HEK293 (cell line): ENCODE data around the gene RNF181.
A peak's percentile ranks its signal among the peaks of the same experiment; 100 is the strongest.

ENCODE experiments used
- CTCF ChIA-PET: fragments of 350-600 bp; formaldehyde crosslinking; extraction: SDS; loops from one replicate; lab custom pipeline; 2021; ENCODE audit warnings: antibody characterized with exemption; lab: Yijun Ruan, JAX
- POLR2A ChIA-PET: fragments of 300-600 bp; formaldehyde crosslinking; extraction: SDS; loops from one replicate; lab custom pipeline; 2020; ENCODE audit warnings: antibody characterized with exemption, inconsistent platforms; lab: Yijun Ruan, JAX
- H3K27ac ChIP-seq: fragments of 200-500 bp; sonication (Bioruptor generic); 2 replicates; pipeline ENCODE4 v1.5.1; 2014; ENCODE audit warnings: low read depth, low read length, control low read depth, inconsistent platforms; ENCODE audit errors: extremely low read depth
- H3K36me3 ChIP-seq, 2 experiments: fragments of 200-500 bp in 1 of 2; sonication (Bioruptor generic) in 1 of 2; 1 replicate in 1 of 2; 2 replicates in 1 of 2; pipeline ENCODE4 v1.5.1; 2014 to 2017; ENCODE audit warnings: inconsistent platforms in 2 of 2, low read length in 2 of 2; ENCODE audit not compliant: control insufficient read depth in 2 of 2, insufficient read depth in 1 of 2
- H3K4me1 ChIP-seq: fragments of 200-500 bp; sonication (Bioruptor generic); 2 replicates; pipeline ENCODE4 v1.5.1; 2014; ENCODE audit warnings: mild to moderate bottlenecking, low read length, inconsistent platforms; ENCODE audit not compliant: control insufficient read depth, insufficient read depth
- H3K4me3 ChIP-seq: 2 replicates; pipeline ENCODE4 v1.5.1; 2011; ENCODE audit warnings: low read depth, mild to moderate bottlenecking, control low read depth, low read length, moderate library complexity
- H3K9me3 ChIP-seq: fragments of 200-500 bp; sonication (Bioruptor generic); 2 replicates; pipeline ENCODE4 v1.5.1; 2014; ENCODE audit warnings: low read depth, low read length, inconsistent platforms; ENCODE audit not compliant: control insufficient read depth, insufficient read depth
- ATF2 ChIP-seq: fragments of 450-650 bp; formaldehyde crosslinking; IDR thresholded peaks from 2 replicates; pipeline ENCODE4 v1.5.1; 2016; ENCODE audit warnings: missing biosample characterization, missing genetic modification characterization, low read depth
- GLIS1 ChIP-seq: fragments of 450-650 bp; formaldehyde crosslinking; IDR thresholded peaks from 2 replicates; pipeline ENCODE4 v1.5.1; 2016; ENCODE audit warnings: missing biosample characterization, missing genetic modification characterization
- REPIN1 ChIP-seq: fragments of 450-650 bp; formaldehyde crosslinking; IDR thresholded peaks from 2 replicates; pipeline ENCODE4 v1.5.1; 2017; ENCODE audit warnings: missing biosample characterization, missing genetic modification characterization, low read depth
- SP7 ChIP-seq: fragments of 450-650 bp; formaldehyde crosslinking; IDR thresholded peaks from 2 replicates; pipeline ENCODE4 v1.5.1; 2016; ENCODE audit warnings: missing biosample characterization, missing genetic modification characterization
- ZBTB17 ChIP-seq: fragments of 450-650 bp; formaldehyde crosslinking; IDR thresholded peaks from 2 replicates; pipeline ENCODE4 v1.5.1; 2016; ENCODE audit warnings: missing biosample characterization, missing genetic modification characterization
- ZNF175 ChIP-seq: fragments of 450-650 bp; formaldehyde crosslinking; IDR thresholded peaks from 2 replicates; pipeline ENCODE4 v1.5.1; 2016; ENCODE audit warnings: missing biosample characterization, missing genetic modification characterization
- ZNF184 ChIP-seq: fragments of 450-650 bp; IDR thresholded peaks from 2 replicates; pipeline ENCODE4 v1.5.1; 2018; ENCODE audit warnings: missing biosample characterization, mild to moderate bottlenecking, missing genetic modification characterization
- ZNF2 ChIP-seq: fragments of 450-650 bp; formaldehyde crosslinking; IDR thresholded peaks from 2 replicates; pipeline ENCODE4 v1.5.1; 2016; ENCODE audit warnings: missing biosample characterization, missing genetic modification characterization
- ZNF221 ChIP-seq: fragments of 450-650 bp; formaldehyde crosslinking; IDR thresholded peaks from 2 replicates; pipeline ENCODE4 v1.5.1; 2017; ENCODE audit warnings: missing biosample characterization, missing genetic modification characterization, borderline replicate concordance
- ZNF266 ChIP-seq: fragments of 450-650 bp; formaldehyde crosslinking; IDR thresholded peaks from 2 replicates; pipeline ENCODE4 v1.5.1; 2016; ENCODE audit warnings: missing biosample characterization, missing genetic modification characterization, low read depth
- ZNF335 ChIP-seq: fragments of 450-650 bp; formaldehyde crosslinking; conservative IDR thresholded peaks from 2 replicates; pipeline ENCODE4 v1.5.1; 2016; ENCODE audit warnings: missing biosample characterization, missing genetic modification characterization
- ZNF350 ChIP-seq: fragments of 450-650 bp; formaldehyde crosslinking; IDR thresholded peaks from 2 replicates; pipeline ENCODE4 v1.5.0; 2017; ENCODE audit warnings: missing biosample characterization, mild to moderate bottlenecking, missing genetic modification characterization
- ZNF398 ChIP-seq: fragments of 450-650 bp; formaldehyde crosslinking; IDR thresholded peaks from 2 replicates; pipeline ENCODE4 v1.5.1; 2017; ENCODE audit warnings: missing biosample characterization, missing genetic modification characterization
- ZNF404 ChIP-seq: fragments of 450-650 bp; formaldehyde crosslinking; IDR thresholded peaks from 2 replicates; pipeline ENCODE4 v1.5.1; 2017; ENCODE audit warnings: missing biosample characterization, missing genetic modification characterization
- ZNF600 ChIP-seq: fragments of 450-650 bp; formaldehyde crosslinking; IDR thresholded peaks from 2 replicates; pipeline ENCODE4 v1.5.1; 2016; ENCODE audit warnings: missing biosample characterization, missing genetic modification characterization
- ZNF76 ChIP-seq: fragments of 450-650 bp; formaldehyde crosslinking; IDR thresholded peaks from 2 replicates; pipeline ENCODE4; 2016; ENCODE audit warnings: low read depth, missing biosample characterization, missing genetic modification characterization, borderline replicate concordance
- ZNF830 ChIP-seq: fragments of 450-650 bp; IDR thresholded peaks from 2 replicates; pipeline ENCODE4 v1.5.0; 2018; ENCODE audit warnings: missing biosample characterization, missing genetic modification characterization, low read depth, mild to moderate bottlenecking, moderate library complexity
- ZNF837 ChIP-seq: fragments of 450-650 bp; formaldehyde crosslinking; IDR thresholded peaks from 2 replicates; pipeline ENCODE4 v1.5.1; 2016; ENCODE audit warnings: missing biosample characterization, missing genetic modification characterization
- TF ChIP-seq, protein P1 (sequence below): fragments of 450-650 bp; formaldehyde crosslinking; IDR thresholded peaks from 2 replicates; pipeline ENCODE4; 2016; ENCODE audit warnings: missing biosample characterization, missing genetic modification characterization
- TF ChIP-seq, protein P2 (sequence below): fragments of 450-650 bp; formaldehyde crosslinking; IDR thresholded peaks from 2 replicates; pipeline ENCODE4 v1.5.1; 2016; ENCODE audit warnings: missing biosample characterization, missing genetic modification characterization
- TF ChIP-seq, protein P3 (sequence below): fragments of 450-650 bp; formaldehyde crosslinking; IDR thresholded peaks from 2 replicates; pipeline ENCODE4 v1.5.1; 2016; ENCODE audit warnings: missing biosample characterization, missing genetic modification characterization

The RNF181 gene

DNA sequence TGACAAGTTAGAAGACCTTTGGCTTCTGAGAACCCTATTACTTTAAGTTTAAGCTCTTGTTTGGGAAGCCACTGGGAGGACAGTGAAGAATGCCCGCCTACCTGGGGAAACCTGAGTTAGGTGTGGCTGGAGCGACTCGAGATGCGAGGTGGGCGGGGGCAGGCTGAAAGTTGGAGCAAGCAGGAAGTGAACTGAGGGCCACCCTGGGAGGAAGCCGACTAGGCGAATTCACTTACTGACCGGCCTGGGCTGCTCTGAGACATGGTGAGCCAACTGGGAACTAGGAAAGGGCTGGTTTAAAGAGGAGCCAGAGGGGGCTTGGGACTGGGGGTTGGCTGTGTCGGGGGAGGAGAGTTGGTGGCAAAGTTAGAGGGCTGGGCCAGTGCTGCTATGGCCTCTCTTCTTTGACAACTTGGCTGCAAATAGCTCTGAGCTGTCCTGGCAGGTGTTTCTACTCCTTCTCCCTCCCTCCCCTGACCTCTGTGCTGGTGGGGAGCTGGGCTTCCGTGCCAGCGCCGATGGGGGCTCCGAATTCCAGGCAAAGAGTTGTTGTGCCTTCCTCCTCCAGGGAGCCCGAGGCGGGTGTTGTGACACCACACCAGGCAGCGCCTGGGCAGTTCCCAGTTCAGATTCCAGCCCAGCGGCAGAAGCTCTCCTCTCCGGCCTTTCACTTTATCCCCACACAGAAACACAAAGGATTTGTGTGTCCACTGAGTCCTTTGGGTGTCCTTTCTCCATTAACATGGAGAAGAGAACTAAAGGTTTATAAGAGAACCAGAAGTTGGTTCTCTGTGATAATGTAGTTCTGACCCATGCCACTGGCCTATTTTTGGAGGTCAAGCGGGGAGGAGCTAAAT, 17.9 kb upstream of the RNF181 start, which contains the start of gene VAMP8 (continued):
- TF ChIP-seq GLIS1 (peak; percentile 15; the same call in 1 of the 2 replicates), SP7 (tag by site-specific recombination) (0 out of 2 replicates have a peak, but pooled peaks have one; percentile 15), ATF2 (no peak), REPIN1 (tag by site-specific recombination) (no peak), ZBTB17 (tag by site-specific recombination) (peak; percentile 25; the same call in 1 of the 2 replicates), ZNF2 (tag by site-specific recombination) (no peak), ZNF335 (tag by site-specific recombination) (peak; percentile 59), ZNF837 (tag by site-specific recombination) (no peak), ZNF221 (no peak), ZNF350 (tag by site-specific recombination) (no peak), ZNF76 (no peak; the same call in 1 of the 2 replicates), ZNF175 (no peak), ZNF600 (peak; percentile 65)
- TF ChIP-seq, protein P1, sequence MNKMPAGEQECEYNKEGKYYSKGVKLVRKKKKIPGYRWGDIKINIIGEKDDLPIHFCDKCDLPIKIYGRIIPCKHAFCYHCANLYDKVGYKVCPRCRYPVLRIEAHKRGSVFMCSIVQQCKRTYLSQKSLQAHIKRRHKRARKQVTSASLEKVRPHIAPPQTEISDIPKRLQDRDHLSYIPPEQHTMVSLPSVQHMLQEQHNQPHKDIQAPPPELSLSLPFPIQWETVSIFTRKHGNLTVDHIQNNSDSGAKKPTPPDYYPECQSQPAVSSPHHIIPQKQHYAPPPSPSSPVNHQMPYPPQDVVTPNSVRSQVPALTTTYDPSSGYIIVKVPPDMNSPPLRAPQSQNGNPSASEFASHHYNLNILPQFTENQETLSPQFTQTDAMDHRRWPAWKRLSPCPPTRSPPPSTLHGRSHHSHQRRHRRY (tag by site-specific recombination), result no peak
- TF ChIP-seq, protein P2, sequence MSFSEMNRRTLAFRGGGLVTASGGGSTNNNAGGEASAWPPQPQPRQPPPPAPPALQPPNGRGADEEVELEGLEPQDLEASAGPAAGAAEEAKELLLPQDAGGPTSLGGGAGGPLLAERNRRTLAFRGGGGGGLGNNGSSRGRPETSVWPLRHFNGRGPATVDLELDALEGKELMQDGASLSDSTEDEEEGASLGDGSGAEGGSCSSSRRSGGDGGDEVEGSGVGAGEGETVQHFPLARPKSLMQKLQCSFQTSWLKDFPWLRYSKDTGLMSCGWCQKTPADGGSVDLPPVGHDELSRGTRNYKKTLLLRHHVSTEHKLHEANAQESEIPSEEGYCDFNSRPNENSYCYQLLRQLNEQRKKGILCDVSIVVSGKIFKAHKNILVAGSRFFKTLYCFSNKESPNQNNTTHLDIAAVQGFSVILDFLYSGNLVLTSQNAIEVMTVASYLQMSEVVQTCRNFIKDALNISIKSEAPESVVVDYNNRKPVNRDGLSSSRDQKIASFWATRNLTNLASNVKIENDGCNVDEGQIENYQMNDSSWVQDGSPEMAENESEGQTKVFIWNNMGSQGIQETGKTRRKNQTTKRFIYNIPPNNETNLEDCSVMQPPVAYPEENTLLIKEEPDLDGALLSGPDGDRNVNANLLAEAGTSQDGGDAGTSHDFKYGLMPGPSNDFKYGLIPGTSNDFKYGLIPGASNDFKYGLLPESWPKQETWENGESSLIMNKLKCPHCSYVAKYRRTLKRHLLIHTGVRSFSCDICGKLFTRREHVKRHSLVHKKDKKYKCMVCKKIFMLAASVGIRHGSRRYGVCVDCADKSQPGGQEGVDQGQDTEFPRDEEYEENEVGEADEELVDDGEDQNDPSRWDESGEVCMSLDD (tag by site-specific recombination), result no peak

DNA sequence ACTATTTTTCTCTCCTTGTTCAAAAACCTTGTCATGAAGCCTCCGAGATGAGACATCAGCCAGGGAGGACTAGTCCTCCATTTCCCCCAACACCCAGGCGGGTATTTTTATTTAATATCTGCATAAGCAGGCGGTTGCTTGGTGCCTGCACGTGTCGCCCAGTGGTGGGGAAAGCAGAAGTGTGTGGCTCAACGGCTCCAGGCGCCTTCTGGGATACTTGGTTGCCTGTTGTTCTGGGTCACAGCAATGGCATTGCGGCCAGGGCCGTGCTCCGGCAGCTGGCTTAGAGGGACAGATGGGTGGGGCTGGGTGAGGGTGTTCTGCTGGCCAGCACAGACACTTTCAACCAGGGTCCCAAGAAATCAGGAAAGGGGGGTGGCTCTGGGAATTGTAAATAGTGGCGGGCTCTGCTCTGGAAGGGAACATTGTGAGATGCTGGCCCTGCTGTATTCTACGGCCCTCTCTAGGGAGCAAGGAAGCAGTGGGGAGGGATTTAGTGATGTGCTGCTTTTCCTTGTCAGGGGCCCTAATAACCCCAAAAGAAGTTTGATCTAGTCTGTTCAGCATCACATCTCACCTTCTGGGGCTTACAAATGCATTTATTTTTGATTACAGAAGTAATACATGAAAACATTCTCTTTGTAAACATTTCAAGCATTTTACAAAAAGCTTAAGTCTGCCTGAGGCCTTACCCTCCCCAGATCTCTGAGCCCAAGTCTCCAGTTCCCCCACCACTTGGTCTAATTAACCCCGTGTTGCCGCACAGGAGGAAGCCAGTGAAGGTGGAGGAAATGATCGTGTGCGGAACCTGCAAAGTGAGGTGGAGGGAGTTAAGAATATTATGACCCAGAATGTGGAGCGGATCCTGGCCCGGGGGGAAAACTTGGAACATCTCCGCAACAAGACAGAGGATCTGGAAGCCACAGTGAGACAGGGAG, 17.0 kb upstream of the RNF181 start:
- POLR2A ChIA-PET, result interaction anchor here (0.6 to 3.8 kb wide), 12 partner anchors 9 to 33 kb away, joined by 3 to 38 read pairs (median 6); partner anchors contain the start of genes C2orf68, GGCX, RNF181 and TMEM150A
- Histone ChIP-seq H3K4me1 (peaks cover 14% of the 10 kb centered on the region), H3K36me3 (peaks cover 0 to 17% of the 10 kb centered on the region in 2 experiments; a peak in 2 of 3 replicates), H3K27ac (peak overlapping the region; percentile 56), H3K9me3 (no peaks in the 10 kb centered on the region), H3K4me3 (peak overlapping the region; percentile 55)
- CTCF ChIA-PET, result interaction anchor here (0.6 kb wide), 2 partner anchors 30 to 160 kb away, joined by 3 read pairs; partner anchors contain the start of gene SH2D6
- TF ChIP-seq ZNF404 (tag by site-specific recombination) (no peak), ZNF830 (tag by site-specific recombination) (no peak), ZNF398 (peak; percentile 46; the same call in 1 of the 2 replicates), ZNF184 (tag by site-specific recombination) (no peak), ZNF266 (tag by site-specific recombination) (no peak)
- TF ChIP-seq, protein P3, sequence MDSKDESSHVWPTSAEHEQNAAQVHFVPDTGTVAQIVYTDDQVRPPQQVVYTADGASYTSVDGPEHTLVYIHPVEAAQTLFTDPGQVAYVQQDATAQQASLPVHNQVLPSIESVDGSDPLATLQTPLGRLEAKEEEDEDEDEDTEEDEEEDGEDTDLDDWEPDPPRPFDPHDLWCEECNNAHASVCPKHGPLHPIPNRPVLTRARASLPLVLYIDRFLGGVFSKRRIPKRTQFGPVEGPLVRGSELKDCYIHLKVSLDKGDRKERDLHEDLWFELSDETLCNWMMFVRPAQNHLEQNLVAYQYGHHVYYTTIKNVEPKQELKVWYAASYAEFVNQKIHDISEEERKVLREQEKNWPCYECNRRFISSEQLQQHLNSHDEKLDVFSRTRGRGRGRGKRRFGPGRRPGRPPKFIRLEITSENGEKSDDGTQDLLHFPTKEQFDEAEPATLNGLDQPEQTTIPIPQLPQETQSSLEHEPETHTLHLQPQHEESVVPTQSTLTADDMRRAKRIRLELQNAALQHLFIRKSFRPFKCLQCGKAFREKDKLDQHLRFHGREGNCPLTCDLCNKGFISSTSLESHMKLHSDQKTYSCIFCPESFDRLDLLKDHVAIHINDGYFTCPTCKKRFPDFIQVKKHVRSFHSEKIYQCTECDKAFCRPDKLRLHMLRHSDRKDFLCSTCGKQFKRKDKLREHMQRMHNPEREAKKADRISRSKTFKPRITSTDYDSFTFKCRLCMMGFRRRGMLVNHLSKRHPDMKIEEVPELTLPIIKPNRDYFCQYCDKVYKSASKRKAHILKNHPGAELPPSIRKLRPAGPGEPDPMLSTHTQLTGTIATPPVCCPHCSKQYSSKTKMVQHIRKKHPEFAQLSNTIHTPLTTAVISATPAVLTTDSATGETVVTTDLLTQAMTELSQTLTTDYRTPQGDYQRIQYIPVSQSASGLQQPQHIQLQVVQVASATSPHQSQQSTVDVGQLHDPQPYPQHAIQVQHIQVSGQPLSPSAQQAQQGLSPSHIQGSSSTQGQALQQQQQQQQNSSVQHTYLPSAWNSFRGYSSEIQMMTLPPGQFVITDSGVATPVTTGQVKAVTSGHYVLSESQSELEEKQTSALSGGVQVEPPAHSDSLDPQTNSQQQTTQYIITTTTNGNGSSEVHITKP, result peak; percentile 66
